ENCODE results near the gene WDR27.
"Not testable (repeated sequence)": the region's sequence is repeated elsewhere in the genome, so short reads cannot be mapped to it uniquely, and the experiment has no call there.

The WDR27 gene

GRCh38 chr6:169487579-169488436 is 214.0 kb downstream of the WDR27 start:
- peak in 1 of 2 experiments; percentile 34 for DNase-seq (ENCODE audit: low read depth in 2 of 2)

- DNase-seq (ENCODE audit: low read depth in 2 of 2): no peak
These were observed 221.9 kb downstream of the WDR27 start for GRCh38 chr6:169479783-169480495.

DNA sequence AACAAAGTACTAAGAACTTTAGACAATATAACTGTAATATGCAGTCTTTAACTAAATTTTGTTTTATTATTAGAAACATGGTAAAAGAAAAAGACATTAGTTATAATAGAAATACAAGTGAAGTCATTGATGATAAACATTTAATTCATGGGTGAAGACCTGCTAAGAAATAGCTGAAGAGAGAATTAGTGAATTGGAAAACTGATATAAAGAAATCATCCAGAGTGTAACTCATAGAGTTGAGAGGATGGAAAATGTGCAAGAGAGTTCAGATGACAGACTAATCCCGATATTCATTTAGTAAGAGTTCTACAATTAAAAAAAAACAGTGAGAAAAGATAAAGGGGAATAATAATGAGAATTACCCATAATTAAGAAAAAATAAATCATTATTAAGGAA is 227.5 kb downstream of the WDR27 start:
- no peak for DNase-seq (ENCODE audit: low read depth in 2 of 2)

- no peak for DNase-seq (ENCODE audit: low read depth in 2 of 2)
These were observed 228.2 kb downstream of the WDR27 start for GRCh38 chr6:169473663-169474062.

DNA sequence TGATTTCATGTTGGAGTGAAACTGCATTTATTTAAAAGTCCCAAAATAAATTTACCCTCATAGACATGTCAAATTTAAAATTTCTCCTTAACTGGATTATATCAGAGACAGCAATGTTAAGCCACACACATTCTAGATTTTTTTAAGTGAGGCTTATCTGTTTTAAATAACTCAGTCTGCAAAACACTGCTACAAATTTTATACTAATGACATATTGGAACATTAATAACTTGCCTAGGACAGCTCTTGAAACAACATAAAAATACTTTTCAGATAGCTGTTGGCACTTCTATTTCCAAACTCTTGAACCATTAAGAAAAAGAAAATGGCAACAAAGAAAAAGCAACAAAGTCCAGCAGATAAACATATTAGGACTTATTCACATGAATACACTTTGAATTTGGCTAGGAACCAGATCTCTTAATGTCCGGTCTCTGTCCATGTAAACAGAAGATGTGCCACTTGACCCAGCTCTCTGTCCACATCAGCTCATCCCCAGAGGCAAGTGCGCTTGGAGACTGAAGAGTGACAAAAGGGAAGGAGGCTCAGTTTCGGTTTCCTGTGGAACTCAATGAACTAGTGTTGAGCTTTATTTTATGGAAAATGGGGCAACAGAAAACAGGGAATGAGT is 228.9 kb downstream of the WDR27 start:
- DNase-seq (ENCODE audit: low read depth in 2 of 2): no peak

DNA sequence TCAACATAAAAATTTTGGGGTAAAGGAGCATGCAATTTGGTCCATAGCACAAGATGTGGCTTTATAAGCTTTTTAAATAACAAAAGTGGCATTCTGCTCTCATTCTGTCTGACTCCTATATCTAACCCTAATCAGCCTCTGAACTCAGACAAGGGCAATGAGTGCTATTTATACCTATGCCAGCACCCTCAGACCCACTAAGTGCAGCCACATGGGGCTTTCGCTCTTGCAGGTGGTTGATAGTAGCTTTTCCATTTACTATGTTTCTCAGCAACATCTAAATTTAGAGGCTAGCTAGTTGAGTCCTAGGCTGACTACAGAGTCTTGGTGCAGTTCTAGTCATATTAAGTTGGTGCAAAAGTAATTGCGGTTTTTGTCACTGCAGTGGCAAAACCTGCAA is 231.0 kb downstream of the WDR27 start:
- DNase-seq (ENCODE audit: low read depth in 2 of 2): no peak

GRCh38 chr6:169469028-169469427 is 232.8 kb downstream of the WDR27 start:
- DNase-seq (ENCODE audit: low read depth in 2 of 2): no peak

- DNase-seq (ENCODE audit: low read depth in 2 of 2): not testable (repeated sequence)
These were observed 234.1 kb downstream of the WDR27 start for GRCh38 chr6:169467755-169468154.

DNA sequence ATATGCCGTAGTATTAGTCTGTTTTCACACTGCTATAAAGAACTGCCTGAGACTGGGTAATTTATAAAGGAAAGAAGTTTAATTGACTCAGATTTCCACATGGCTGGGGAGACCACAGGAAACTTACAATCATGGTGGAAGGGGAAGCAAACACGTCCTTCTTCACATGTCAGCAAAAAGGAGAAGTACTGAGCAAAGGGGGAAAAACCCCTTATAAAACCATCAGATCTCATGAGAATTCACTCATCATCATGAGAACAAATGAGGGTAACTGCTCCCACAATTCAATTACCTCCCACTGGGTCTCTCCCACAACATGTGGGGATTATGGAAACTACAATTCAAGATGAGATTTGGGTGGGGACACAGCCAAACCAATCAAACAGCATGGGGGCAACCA is 235.6 kb downstream of the WDR27 start:
- DNase-seq (ENCODE audit: low read depth in 2 of 2): not testable (repeated sequence)

- DNase-seq (ENCODE audit: low read depth in 2 of 2): no peak
These were observed 244.1 kb downstream of the WDR27 start for GRCh38 chr6:169457762-169458161.

DNA sequence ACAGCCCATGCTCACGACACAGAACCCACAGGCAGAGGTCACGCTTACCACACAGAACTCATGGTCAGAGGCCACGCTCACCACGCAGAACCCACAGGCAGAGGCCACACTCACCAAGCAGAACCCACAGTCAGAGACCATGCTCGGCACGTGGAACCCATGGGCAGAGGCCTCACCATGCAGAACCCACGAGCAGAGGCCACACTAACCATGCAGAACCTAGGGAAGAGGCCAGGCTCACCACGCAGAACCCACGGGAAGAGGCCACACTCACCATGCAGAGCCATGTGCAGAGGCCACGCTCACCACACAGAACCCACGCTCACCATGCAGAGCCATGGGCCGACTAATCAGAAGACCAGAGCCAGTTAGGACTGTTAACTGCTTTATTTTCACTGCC is 245.0 kb downstream of the WDR27 start:
- no peak for DNase-seq (ENCODE audit: low read depth in 2 of 2)

DNA sequence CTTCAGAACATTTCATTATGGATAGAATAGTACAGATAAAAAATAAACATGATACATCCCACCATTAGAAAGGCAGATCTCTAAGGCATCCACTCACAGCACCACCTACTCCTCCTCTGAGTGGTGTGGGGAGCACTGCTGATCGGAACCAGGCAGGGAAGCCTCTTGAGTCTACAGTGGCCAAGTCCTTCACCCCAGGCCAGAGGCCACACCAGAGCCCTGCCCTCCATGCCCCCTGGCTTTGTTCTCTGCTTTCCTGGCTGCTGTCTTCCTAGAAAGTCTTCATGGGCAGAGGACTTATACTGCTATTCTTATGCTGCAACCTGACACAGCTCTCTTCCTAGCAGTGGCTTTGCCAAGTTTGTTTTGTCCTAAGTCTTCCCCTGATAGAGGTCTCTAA is 246.4 kb downstream of the WDR27 start:
- DNase-seq (ENCODE audit: low read depth in 2 of 2): no peak

DNA sequence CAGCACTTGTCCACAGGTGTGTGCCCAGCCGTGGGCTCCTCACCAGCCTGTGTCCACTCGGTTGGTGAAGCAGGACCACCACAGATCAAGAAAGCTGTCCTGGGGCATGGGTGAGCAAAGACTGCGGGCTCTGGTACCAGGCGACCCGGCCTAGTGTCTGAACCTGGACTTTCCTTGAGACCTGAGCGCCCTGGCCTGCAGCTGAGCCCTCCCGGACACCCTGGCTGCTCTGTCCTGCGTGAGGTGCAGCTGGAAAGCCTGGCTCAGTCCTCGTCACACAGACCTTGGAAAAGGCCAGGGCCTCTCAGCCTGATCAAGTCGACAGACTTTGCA is 247.0 kb downstream of the WDR27 start:
- no peak for DNase-seq (ENCODE audit: low read depth in 2 of 2)

DNA sequence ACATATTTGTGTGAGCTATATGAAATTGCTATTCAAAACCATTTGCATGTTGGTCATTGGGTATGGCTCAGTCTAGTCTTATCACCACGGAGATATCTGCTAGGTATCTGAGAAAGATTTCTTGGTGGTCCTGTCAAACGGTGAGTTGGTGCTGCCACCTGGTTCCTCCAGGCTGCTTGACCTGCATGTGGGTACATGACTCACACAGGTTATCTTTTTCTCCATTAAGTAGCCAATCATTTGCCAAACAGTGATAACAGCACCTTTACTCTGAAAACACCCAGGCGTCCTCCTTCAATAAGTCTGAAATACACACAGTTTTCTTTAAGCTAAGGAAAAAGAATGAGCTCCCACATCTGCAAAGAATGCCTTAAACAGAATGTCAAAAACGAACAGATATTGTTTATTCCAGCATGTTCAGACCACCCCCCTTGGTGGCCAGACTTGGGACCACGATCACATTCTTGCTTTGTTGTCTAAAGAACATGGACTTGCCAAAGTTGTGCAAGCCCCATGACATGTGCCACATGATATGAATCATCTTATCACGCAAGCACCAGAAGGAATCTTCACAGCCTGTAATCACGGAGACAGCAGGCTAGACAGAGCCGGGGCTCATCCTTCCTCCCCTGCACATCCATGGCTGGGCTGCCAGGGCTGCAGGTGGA is 247.5 kb downstream of the WDR27 start:
- DNase-seq (ENCODE audit: low read depth in 2 of 2): peak; percentile 78 to 80

DNA sequence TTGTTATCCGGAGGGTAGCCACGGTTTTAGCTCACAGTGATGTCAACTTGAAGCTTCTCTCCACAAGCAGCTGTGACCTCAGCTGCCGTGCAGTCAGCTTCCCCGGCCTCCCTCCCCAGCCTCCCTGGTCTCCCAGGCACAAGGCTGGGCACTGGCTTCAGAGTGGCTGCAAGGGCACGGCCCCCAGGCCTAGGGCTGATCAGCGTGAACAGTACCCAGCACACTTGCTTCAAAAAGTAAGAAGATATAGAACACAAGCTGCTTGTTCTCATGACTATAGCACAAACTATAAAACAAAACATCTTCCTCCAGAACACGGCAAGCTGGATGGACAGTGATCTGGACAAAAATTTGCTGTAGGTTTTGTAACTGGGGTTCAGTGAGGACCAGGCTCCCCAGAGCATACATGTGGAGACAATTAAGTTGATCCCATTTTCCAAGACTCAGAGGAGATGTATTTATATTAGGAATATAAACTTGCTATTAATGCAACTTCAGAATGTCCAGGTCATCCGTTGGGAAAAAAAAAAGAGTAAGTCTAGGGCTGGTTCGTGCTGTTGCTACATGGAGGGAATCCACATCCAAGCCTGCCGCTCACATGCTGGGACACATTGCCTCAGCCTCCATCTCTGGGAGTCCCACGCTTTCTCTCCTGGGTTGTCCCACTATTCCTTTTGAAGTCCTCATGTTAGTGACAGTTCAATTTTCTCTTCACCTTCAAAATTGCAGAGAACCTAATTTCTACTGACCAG is 248.8 kb downstream of the WDR27 start:
- no peak for DNase-seq (ENCODE audit: low read depth in 2 of 2)

DNA sequence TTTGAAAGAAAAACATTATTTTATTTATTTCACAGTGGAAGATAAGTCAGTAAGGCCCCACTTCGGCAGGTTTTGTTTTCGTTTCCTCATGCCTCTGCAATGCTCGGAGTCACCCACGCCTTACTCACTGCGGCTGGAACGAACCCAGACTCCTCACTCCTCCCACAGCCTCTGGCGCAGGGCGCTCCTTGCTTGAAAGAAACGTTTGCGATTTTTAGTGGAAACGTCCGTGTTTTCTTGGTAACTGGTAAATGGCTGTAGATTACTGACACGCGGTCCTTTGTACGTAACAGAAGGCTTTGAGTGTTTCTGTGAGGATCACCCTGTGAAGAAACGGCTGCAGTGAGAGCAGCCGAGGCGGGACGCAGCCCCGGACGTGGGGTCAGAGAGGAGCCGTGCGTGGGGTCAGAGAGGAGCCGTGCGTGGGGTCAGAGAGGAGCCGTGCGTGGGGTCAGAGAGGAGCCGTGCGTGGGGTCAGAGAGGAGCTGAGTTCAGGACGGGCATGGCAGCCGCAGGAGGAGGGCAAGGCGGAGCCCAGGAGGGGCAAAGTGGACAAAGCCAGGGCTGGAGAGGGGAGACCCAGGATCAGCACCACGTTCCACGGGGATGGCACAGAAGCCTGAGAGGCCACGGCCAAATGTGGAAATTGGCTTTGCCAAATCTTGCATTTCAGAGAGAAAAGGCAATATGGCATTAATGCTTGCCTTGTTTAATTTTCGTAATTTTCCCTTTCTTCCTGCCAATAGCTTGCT is 249.5 kb downstream of the WDR27 start:
- DNase-seq (ENCODE audit: low read depth in 2 of 2): peak; percentile 40 to 45

DNA sequence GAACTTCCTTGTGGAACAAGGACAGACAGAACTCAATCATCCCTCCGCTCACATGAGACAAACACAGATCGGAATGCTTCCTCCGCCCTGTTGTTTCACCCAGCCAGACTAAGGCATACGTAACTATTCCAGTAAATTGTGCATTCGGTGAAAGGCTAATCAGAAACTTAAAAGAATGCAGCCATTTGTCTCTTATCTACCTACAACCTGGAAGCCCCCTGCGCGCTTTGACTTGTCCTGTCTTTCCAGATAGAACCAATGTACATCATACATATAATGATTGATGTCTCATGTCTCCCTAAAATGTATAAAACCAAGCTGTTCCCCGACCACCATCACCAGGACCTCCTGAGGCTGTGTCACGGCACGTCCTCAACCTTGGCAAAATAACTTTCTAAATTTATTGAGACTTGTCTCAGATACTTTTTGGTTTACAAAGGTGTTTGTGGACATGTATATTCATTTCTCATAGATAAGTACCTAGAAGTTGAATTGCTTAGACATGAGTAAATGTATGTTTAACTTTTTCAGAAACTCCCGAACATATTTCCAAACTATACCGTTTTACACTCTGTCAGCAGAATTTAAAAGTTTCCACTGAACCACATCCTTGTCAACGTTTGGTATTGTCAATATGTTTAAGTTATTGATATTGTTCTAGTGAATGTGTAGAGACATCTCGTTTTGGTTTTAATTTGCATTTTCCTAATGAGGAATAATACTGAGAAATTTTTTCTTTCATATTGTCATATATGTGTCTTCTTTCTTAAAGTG is 250.6 kb downstream of the WDR27 start:
- no peak for DNase-seq (ENCODE audit: low read depth in 2 of 2)

GRCh38 chr6:169450097-169450496 is 251.7 kb downstream of the WDR27 start:
- DNase-seq (ENCODE audit: low read depth in 2 of 2): no peak

DNA sequence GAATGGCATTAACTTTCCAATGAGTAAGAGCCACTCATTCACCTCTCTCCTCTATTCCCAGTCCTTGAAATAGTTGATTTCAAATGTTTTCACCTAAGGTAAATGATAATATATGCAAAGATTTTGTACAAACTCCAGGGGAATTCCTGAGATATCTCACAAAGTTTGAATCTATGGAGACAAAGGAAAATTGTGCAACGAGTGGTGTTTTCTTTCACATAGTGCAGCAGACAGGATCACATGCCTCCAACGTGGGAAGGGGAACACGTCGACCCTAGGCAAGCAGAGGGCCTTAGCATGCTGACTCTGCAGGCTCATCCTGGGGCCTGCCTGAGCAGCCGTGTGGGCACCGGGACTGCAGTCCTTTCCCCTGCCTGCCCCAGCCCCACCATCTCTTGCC is 252.6 kb downstream of the WDR27 start:
- DNase-seq (ENCODE audit: low read depth in 2 of 2): no peak

Data from fibroblast of skin of left quadriceps (primary cell).